WTC11 (cell line): ENCODE data around the gene BASP1.

ENCODE experiments used
- ATF1 ChIP-seq: sonication (generic); formaldehyde crosslinking; IDR thresholded peaks from 2 replicates; pipeline ENCODE4 v1.8.1; 2023; ENCODE audit warnings: mild to moderate bottlenecking, moderate library complexity, missing genetic modification reagents
- ATF2 ChIP-seq: sonication (generic); formaldehyde crosslinking; IDR thresholded peaks from 2 replicates; pipeline ENCODE4 v1.8.1; 2022; ENCODE audit warnings: low read depth, missing genetic modification reagents, borderline replicate concordance
- CDX4 ChIP-seq: fragments of 250-450 bp; sonication (Bioruptor Pico); IDR thresholded peaks from 2 replicates; pipeline ENCODE4 v1.9.0; 2021; ENCODE audit warnings: moderate library complexity, mild to moderate bottlenecking, inconsistent platforms, borderline replicate concordance
- CREB1 ChIP-seq: sonication (generic); formaldehyde crosslinking; IDR thresholded peaks from 2 replicates; pipeline ENCODE4 v1.8.0; 2023; ENCODE audit warnings: mild to moderate bottlenecking, missing genetic modification reagents
- CTCF ChIP-seq: fragments of 200-600 bp; IDR thresholded peaks from 2 replicates; pipeline ENCODE4 v1.8.0; 2022; ENCODE audit warnings: antibody characterized with exemption
- ESRRA ChIP-seq: sonication (generic); formaldehyde crosslinking; IDR thresholded peaks from 2 replicates; pipeline ENCODE4 v1.8.1; 2022; ENCODE audit warnings: mild to moderate bottlenecking, missing genetic modification reagents, borderline replicate concordance
- FOXP1 ChIP-seq: sonication (generic); formaldehyde crosslinking; IDR thresholded peaks from 2 replicates; pipeline ENCODE4 v1.8.0; 2022; ENCODE audit warnings: missing genetic modification reagents, mild to moderate bottlenecking, moderate library complexity, borderline replicate concordance
- HMGXB4 ChIP-seq: sonication (generic); formaldehyde crosslinking; IDR thresholded peaks from 2 replicates; pipeline ENCODE4 v1.8.1; 2023; ENCODE audit warnings: mild to moderate bottlenecking, moderate library complexity, missing genetic modification reagents
- IRF2 ChIP-seq: sonication (generic); formaldehyde crosslinking; IDR thresholded peaks from 2 replicates; pipeline ENCODE4 v1.8.0; 2022; ENCODE audit warnings: low read depth, missing genetic modification reagents, borderline replicate concordance
- NFE2L1 ChIP-seq: sonication (generic); formaldehyde crosslinking; IDR thresholded peaks from 2 replicates; pipeline ENCODE4 v1.8.1; 2023; ENCODE audit warnings: missing genetic modification reagents
- NR1H2 ChIP-seq: sonication (generic); formaldehyde crosslinking; IDR thresholded peaks from 2 replicates; pipeline ENCODE4 v1.9.0; 2021; ENCODE audit warnings: mild to moderate bottlenecking, moderate library complexity, missing genetic modification reagents
- ZNF138 ChIP-seq: sonication (generic); formaldehyde crosslinking; conservative IDR thresholded peaks from 2 replicates; pipeline ENCODE4 v1.8.1; 2022; ENCODE audit warnings: mild to moderate bottlenecking, moderate library complexity, missing genetic modification reagents
- ZNF317 ChIP-seq: sonication (generic); formaldehyde crosslinking; IDR thresholded peaks from 2 replicates; pipeline ENCODE4 v1.8.1; 2023; ENCODE audit warnings: low read depth, mild to moderate bottlenecking, moderate library complexity, missing genetic modification reagents, borderline replicate concordance

DNA sequence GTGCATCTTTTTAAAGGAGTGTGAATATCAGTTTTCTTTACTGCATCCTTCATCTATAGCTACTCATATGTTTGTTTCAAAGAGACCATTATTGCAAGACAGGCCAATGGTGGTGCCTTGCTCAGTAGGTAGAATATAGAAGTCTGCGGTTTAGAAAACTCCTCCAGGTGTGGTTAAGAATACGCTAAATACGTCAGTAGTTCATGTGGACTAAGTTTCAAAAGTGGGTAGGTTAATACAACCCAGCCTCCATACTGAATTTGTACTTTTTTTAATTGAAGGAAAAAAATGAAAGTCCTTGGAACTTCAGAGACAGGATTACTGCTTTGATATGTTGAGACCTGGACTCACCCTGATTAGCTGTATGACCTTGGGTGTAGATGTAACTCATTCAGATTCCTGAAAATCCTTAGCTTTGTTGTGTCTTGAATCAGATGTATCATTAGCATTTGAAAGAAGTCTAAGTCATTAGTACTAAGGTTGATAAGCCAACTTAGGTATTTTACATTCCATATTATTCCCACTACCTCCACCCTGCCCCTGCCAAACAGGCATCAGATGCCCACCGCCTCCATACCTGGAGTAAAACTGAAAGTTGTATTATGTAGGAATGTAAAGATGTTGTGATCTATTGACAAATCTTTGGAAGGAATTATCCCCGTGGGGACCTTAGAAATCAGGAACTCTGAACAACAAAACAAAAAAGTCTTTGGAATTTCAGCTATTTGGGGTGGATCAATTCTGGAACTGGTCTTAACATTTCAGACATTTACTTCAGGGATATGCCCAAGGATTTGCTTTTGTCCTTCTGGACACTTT is 6.1 kb downstream of the BASP1 start:
- TF ChIP-seq ATF2 (CRISPR knock-in tag) (no peak), NR1H2 (CRISPR knock-in tag) (no peak), ZNF317 (CRISPR knock-in tag) (no peak), CREB1 (CRISPR knock-in tag) (no peak), ATF1 (CRISPR knock-in tag) (no peak), CTCF (no peak), FOXP1 (CRISPR knock-in tag) (no peak), ESRRA (CRISPR knock-in tag) (no peak), ZNF138 (no peak), NFE2L1 (CRISPR knock-in tag) (no peak), CDX4 (CRISPR knock-in tag) (no peak), HMGXB4 (no peak), IRF2 (CRISPR knock-in tag) (no peak)
